Breast epithelium (tissue), 3 donors: ENCODE data around the gene NDUFS8.

ENCODE experiments used
- CTCF ChIP-seq, 3 donors: fragments of 450-650 bp; IDR thresholded peaks; one replicate each; pipeline ENCODE4 v1.5.1; 2016 to 2017; ENCODE audit warnings: antibody characterized with exemption in 3 of 3, mild to moderate bottlenecking in 3 of 3, moderate library complexity in 3 of 3
- POLR2A ChIP-seq: fragments of 450-650 bp; IDR thresholded peaks from one replicate; pipeline ENCODE4 v1.6.1; 2016; ENCODE audit warnings: antibody characterized with exemption, mild to moderate bottlenecking, moderate library complexity

GRCh38 chr11:67996051-67996450 lies 34.4 kb upstream of the NDUFS8 start:
- no peak for TF ChIP-seq POLR2A
- TF ChIP-seq CTCF (IDR thresholded peaks at IDR 0.05): no peak
